ENCODE measurements around the gene IDUA.
"Not testable (repeated sequence)": the region's sequence is repeated elsewhere in the genome, so short reads cannot be mapped to it uniquely, and the experiment has no call there.

The IDUA gene

DNA sequence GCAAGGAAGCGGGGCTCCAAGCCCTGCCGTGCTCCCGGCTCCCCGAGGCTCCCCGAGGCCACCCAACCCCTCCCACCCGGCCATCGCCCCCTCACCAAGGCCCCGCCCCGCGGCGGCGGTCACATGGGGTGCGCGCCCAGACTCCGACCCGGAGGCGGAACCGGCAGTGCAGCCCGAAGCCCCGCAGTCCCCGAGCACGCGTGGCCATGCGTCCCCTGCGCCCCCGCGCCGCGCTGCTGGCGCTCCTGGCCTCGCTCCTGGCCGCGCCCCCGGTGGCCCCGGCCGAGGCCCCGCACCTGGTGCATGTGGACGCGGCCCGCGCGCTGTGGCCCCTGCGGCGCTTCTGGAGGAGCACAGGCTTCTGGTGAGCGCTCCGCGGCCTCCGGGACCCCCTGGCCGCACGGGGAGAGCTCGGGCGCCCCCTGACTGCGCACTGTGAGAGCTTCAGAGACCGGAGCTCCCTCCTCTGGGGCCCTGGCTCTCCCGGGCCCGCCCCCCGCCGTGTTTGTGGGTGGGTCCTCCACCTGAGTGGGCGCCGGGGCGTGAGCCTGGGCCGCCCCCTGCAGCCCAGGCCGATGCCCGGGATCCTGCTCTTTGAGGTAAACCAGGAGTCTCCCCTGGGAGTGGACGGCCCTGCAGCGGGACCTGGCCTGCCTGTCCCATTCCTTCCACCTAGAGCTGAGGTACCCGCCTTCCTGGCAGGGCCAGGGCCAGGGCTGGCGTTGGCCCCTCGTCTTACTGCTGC lies at the start of gene IDUA:
Gene IDUA, plus strand, starts transcription at position 166 of the 745 bp plus-strand sequence. Its CDS starts 41 bp downstream, at position 207.
- peak; percentile 63 for DNase-seq (ENCODE audit: low spot score)

GRCh38 chr4:939508-939907 lies 47.3 kb upstream of the IDUA start:
- DNase-seq (ENCODE audit: low spot score): not testable (repeated sequence)

GRCh38 chr4:945274-946102 lies 41.4 kb upstream of the IDUA start:
- DNase-seq (ENCODE audit: low spot score): no peak

DNA sequence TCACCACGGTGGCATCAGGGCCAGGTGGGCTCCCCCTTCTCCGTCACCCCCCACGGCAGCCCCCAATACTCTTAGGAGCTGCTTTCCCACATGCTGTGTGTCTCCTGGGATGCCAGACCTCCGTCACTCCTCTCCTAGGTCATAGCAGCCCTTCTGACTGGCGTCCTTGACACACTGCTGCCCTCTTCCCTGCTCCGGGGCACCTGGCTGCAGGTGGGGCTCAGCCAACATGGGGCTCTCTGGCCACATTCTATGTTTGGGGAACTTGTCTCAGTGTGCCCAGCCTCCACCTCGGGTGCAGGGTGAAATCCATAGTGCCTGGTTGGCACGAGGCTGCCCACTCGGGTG lies 40.8 kb upstream of the IDUA start:
- DNase-seq (ENCODE audit: low spot score): no peak

GRCh38 chr4:946517-947471 lies 40.0 kb upstream of the IDUA start:
- no peak for DNase-seq (ENCODE audit: low spot score)

GRCh38 chr4:947491-947971 lies 39.3 kb upstream of the IDUA start:
- no peak for DNase-seq (ENCODE audit: low spot score)

GRCh38 chr4:948101-948935 lies 38.5 kb upstream of the IDUA start:
- no peak for DNase-seq (ENCODE audit: low spot score)

GRCh38 chr4:948936-949300 lies 37.9 kb upstream of the IDUA start:
- no peak for DNase-seq (ENCODE audit: low spot score)

DNA sequence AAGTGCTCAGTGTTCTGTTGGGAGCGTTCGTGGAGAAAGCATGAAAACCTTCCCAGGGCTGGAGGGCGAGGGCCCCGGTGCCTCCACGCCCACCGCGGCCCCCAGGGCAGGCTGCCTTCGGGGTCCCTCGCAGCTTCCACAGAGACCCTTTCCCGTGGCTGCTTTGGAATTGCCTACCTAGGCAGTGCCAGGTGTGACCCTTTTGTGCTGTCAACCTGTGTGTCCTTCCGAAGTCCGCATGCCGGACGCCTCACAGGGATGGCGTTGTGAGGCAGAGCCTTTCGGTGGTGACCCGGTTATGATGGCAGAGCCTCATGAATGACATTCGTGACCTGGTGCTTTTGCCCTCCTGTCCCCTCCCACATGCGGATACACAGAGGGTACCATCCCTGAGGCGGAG lies 37.2 kb upstream of the IDUA start:
- no peak for DNase-seq (ENCODE audit: low spot score)

- DNase-seq (ENCODE audit: low spot score): no peak
Measured at GRCh38 chr4:950136-951020, 36.5 kb upstream of the IDUA start.

DNA sequence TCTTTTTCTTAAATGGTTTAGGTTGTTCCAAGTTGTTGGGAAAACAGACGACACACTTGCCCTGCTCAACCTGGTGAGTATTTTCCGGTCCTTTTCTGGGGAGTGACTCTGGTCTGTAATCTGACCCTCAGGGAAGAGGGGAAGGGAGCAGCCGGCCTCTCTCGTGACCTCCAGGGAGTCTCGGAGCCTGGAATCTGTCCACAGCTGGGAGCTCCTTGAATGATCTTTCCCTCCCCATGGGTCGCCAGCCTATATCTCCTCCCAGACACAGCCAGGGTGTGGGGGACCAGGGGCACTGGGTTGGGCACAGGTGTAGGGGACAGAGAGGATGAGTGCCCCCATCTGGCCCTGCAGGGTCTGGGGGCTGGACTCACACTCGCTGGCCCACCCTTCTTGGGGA lies 35.7 kb upstream of the IDUA start:
- DNase-seq (ENCODE audit: low spot score): no peak

- no peak for DNase-seq (ENCODE audit: low spot score)
Measured at GRCh38 chr4:951594-952468, 35.0 kb upstream of the IDUA start.

DNA sequence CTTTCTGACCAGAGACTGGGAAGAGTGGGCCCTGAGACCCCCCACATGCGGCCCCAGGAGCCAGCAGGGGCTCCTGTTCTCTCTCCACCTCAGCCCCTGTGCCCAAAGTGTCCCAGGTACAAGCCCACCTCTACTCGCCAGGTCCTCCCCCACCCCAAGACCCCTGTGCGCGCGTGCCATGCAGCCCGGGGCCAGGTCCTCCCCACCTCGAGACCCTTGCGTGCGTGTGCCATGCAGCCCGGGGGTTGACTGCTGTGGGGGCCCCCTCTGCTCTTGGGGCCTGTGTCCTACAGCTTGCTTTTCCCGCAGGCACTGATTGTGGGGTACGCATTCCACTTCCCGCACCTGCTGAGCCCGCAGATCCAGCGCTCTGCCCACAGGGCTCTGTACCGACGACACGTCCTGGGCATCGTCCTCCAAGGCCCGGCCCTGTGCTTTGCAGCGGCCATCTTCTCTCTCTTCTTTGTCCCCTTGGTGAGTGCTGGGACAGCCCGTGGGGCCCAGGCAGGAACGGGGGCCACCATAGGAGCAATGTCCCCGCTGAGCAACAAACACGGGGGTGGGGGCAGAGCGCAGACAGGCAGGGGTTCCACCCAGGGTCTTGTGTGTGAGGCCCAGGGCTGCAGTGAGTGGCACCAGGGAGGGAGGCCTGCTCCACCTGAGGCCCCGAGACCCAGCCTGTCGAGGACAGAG lies 33.8 kb upstream of the IDUA start:
- DNase-seq (ENCODE audit: low spot score): no peak

DNA sequence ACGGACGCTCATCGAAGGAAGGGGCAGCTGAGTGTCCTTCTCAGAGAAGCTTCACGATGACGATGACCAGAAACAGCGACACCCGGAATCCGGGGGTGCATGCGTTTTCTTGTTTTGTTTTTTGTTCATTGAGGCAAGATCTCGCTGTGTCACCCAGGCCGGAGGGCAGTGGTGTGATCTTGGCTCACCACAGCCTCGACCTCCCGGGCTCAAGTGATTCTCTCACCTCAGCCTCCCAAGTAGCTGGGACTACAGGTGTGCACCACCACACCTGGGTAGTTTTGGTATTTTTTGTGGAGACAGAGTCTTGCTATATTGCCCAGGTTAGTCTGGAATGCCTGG lies 33.3 kb upstream of the IDUA start:
- DNase-seq (ENCODE audit: low spot score): no peak

GRCh38 chr4:954211-955020 lies 32.4 kb upstream of the IDUA start:
- DNase-seq (ENCODE audit: low spot score): no peak

DNA sequence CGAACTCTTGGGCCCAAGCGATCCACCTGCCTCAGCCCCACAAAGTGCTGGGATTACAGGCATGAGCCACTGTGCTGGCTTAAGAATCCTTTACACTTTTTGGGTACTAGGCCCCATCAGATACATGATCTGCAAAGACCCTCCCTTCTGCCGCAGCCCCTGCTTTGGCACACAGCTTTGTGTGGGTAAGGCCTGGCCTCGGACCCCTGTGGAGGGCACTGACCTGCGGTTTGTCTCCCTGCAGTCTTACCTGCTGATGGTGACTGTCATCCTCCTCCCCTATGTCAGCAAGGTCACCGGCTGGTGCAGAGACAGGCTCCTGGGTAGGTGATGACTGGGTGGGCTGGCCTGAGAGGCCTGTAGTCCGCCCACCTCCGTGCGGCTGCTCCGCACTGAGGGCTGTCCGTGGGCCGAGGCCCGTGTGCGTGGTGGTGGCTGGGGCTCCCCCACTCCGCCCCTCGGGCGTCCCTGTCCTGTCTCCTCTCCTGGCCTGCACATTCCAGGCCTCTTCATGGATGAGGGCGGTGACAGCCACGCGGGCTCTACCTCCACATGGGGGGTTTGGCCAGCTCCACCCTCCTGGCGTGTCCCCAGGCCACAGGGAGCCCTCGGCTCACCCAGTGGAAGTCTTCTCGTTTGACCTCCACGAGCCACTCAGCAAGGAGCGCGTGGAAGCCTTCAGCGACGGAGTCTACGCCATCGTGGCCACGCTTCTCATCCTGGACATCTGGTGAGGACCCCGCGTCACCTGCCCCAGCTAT lies 31.5 kb upstream of the IDUA start:
- no peak for DNase-seq (ENCODE audit: low spot score)

DNA sequence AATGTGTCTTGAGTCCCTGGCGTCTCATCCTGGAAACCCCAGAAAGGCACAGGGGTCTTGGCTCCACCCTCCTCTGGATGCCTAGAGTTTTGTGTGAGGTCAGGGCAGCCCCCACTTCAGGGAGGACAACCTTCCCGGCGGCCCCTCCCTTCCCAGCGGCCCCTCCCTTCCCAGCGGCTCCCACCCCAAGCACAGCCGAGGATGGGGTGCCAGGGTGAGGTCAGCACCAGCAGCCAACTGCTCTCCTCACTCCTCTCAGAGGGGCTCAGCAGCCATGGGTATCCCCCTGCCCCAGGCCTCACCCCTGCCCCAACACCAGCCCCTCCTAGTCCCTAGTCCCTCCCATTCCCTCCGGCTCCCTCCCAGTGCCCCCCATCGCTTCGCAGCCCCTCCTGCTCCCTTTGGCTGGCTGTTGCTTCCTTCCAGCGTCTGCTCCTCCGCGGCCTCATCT lies 30.9 kb upstream of the IDUA start:
- no peak for DNase-seq (ENCODE audit: low spot score)
